ENCODE results near the gene FAM234B. TPM values are rescaled to one million over a fixed set of nuclear protein-coding genes. Genes with fewer than 3 reads are reported as not detected.

FAM234B gene
- total RNA-seq, 2 experiments from 2014 or later, result 3.0 to 3.2 TPM

DNA sequence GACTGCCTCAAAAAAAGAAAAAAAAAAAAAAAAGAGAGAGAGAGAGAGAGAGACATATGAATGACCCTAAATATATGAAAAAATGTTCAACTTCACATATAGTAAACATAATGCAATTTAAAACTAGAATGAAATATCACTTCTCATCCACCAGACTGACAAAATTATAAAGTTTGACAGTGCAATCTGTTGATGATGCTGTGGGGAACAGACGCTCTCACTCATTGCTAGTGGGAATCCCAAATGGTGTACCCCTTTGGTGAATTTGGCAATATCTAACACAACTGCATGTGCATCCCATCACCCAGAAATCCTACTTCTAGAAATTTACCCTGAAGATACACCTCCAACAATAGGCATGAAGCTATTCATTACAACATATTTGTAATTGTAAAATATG lies 61.6 kb downstream of the FAM234B start:
- CTCF ChIA-PET, result interaction anchor here (0.7 to 1.3 kb wide), 2 partner anchors 109 to 150 kb away, joined by 3 read pairs; no protein-coding TSS in a partner anchor
- no peak for DNase-seq
- Mint-ChIP-seq H3K4me1 (ENCODE audit: low read depth) (peaks cover 20% of the 10 kb centered on the region), H3K27ac (no peak overlapping the region), H3K4me3 (no peak overlapping the region), H3K27me3 (no peaks in the 10 kb centered on the region), H3K36me3 (ENCODE audit: low read depth) (no peaks in the 10 kb centered on the region), H3K9me3 (no peaks in the 10 kb centered on the region)
- Histone ChIP-seq H3K36me3 (ENCODE audit: insufficient read depth, low read length) (no peaks in the 10 kb centered on the region), H3K4me1 (ENCODE audit: insufficient read depth, low read length) (peaks cover 14% of the 10 kb centered on the region), H3K4me3 (ENCODE audit: low read length) (no peak overlapping the region), H3K27ac (ENCODE audit: low read depth in 1 of 2, low read length in 2 of 2) (no peak overlapping the region), H3K9me3 (ENCODE audit: control insufficient read depth in 1 of 2, insufficient read depth in 1 of 2, low read length in 2 of 2) (no peaks in the 10 kb centered on the region), H3K27me3 (ENCODE audit: control insufficient read depth in 1 of 2, insufficient read depth in 2 of 2, low read length in 2 of 2) (no peaks in the 10 kb centered on the region)
- TF ChIP-seq, protein P1, sequence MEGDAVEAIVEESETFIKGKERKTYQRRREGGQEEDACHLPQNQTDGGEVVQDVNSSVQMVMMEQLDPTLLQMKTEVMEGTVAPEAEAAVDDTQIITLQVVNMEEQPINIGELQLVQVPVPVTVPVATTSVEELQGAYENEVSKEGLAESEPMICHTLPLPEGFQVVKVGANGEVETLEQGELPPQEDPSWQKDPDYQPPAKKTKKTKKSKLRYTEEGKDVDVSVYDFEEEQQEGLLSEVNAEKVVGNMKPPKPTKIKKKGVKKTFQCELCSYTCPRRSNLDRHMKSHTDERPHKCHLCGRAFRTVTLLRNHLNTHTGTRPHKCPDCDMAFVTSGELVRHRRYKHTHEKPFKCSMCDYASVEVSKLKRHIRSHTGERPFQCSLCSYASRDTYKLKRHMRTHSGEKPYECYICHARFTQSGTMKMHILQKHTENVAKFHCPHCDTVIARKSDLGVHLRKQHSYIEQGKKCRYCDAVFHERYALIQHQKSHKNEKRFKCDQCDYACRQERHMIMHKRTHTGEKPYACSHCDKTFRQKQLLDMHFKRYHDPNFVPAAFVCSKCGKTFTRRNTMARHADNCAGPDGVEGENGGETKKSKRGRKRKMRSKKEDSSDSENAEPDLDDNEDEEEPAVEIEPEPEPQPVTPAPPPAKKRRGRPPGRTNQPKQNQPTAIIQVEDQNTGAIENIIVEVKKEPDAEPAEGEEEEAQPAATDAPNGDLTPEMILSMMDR (IDR thresholded peaks at IDR 0.05), result no peak
- no peak for ATAC-seq (ENCODE audit: poor library complexity)
- intact Hi-C loops (cut with DNase I, micrococcal nuclease), result loop anchor here in 1 of 2 experiments (10.0 kb wide), 1 partner anchor 751 kb away; the partner anchor contains the start of genes BORCS5 and MANSC1
- POLR2A ChIA-PET, result no interaction called here

GRCh38 chr12:13106666-13107065 lies 62.5 kb downstream of the FAM234B start:
- Mint-ChIP-seq H3K27ac (no peak overlapping the region), H3K4me1 (ENCODE audit: low read depth) (peaks cover 13% of the 10 kb centered on the region), H3K9me3 (no peaks in the 10 kb centered on the region), H3K4me3 (no peak overlapping the region), H3K36me3 (ENCODE audit: low read depth) (no peaks in the 10 kb centered on the region), H3K27me3 (no peaks in the 10 kb centered on the region)
- ChIA-PET CTCF (no interaction called here), POLR2A (no interaction called here)
- ATAC-seq (ENCODE audit: poor library complexity) (no peak), DNase-seq (no peak)
- Histone ChIP-seq H3K4me3 (ENCODE audit: low read length) (no peak overlapping the region), H3K27me3 (ENCODE audit: control insufficient read depth in 1 of 2, insufficient read depth in 2 of 2, low read length in 2 of 2) (no peaks in the 10 kb centered on the region), H3K36me3 (ENCODE audit: insufficient read depth, low read length) (no peaks in the 10 kb centered on the region), H3K27ac (ENCODE audit: low read depth in 1 of 2, low read length in 2 of 2) (no peak overlapping the region), H3K9me3 (ENCODE audit: control insufficient read depth in 1 of 2, insufficient read depth in 1 of 2, low read length in 2 of 2) (no peaks in the 10 kb centered on the region), H3K4me1 (ENCODE audit: insufficient read depth, low read length) (peaks cover 8% of the 10 kb centered on the region)
- intact Hi-C loops (cut with DNase I, micrococcal nuclease), result loop anchor here in 1 of 2 experiments (10.0 kb wide), 1 partner anchor 752 kb away; the partner anchor contains the start of genes BORCS5 and MANSC1
- TF ChIP-seq, protein P1 (IDR thresholded peaks at IDR 0.05), result no peak

DNA sequence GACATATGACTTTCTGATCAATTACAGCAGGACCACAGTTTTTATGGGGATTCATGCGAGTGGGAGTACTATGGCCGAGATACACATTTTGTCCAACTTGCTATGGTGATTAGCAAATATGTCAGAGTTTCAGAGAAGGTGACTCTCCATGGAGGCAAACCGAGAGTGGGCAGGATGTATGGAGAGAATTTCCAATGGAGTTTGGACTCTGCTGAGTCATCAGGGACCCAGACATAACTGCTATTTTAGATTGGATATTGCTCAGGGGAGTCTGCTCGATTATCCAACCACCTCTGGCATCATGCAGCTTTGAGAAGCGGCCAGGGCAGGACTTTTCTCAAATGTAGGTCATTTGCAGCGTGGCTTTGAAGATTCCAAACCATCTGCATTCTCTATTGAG lies 68.8 kb downstream of the FAM234B start:
- Histone ChIP-seq H3K4me1 (ENCODE audit: insufficient read depth, low read length) (no peaks in the 10 kb centered on the region), H3K27me3 (ENCODE audit: control insufficient read depth in 1 of 2, insufficient read depth in 2 of 2, low read length in 2 of 2) (peaks cover 0 to 2% of the 10 kb centered on the region in 2 experiments), H3K36me3 (ENCODE audit: insufficient read depth, low read length) (no peaks in the 10 kb centered on the region), H3K4me3 (ENCODE audit: low read length) (no peak overlapping the region), H3K9me3 (ENCODE audit: control insufficient read depth in 1 of 2, insufficient read depth in 1 of 2, low read length in 2 of 2) (peaks cover 0 to 3% of the 10 kb centered on the region in 2 experiments), H3K27ac (ENCODE audit: low read depth in 1 of 2, low read length in 2 of 2) (no peak overlapping the region)
- ChIA-PET POLR2A (no interaction called here), CTCF (interaction anchor here (0.6 kb wide), 1 partner anchor 48 kb away, joined by 3 read pairs; no protein-coding TSS in a partner anchor)
- Mint-ChIP-seq H3K4me1 (ENCODE audit: low read depth) (no peaks in the 10 kb centered on the region), H3K27me3 (peaks cover 13% of the 10 kb centered on the region), H3K9me3 (no peaks in the 10 kb centered on the region), H3K36me3 (ENCODE audit: low read depth) (no peaks in the 10 kb centered on the region), H3K4me3 (no peak overlapping the region), H3K27ac (no peak overlapping the region)
- DNase-seq, result no peak
- TF ChIP-seq, protein P1 (IDR thresholded peaks at IDR 0.05), result no peak
- no peak for ATAC-seq (ENCODE audit: poor library complexity)
- intact Hi-C loops (cut with DNase I, micrococcal nuclease), result no loop called here
